Activated gamma-delta T cell treated with Interleukin-2 at 50 U/mL for 16 hours (primary cell): ENCODE results near the gene C2.

Experiments used
- DNase-seq: peaks from one replicate; pipeline ENCODE4 v3.0.0-alpha.2; 2020

Gene C2

GRCh38 chr6:31927242-31927862 lies at the start of gene C2:
Gene C2 (plus strand): TSS chr6:31927717. CDS start chr6:31927753, 36 bp downstream.
- DNase-seq, result no peak

- no peak for DNase-seq
These were observed 49.3 kb upstream of the C2 start for GRCh38 chr6:31878222-31878621.

GRCh38 chr6:31878726-31879125 lies 48.8 kb upstream of the C2 start, which contains the start of gene SLC44A4:
Gene SLC44A4 (minus strand): TSS chr6:31878997. CDS start chr6:31878980, 17 bp downstream.
- DNase-seq, result no peak

- no peak for DNase-seq
These were observed 48.4 kb upstream of the C2 start for GRCh38 chr6:31879143-31879542.

- DNase-seq, result no peak
These were observed 47.6 kb upstream of the C2 start for GRCh38 chr6:31879901-31880300.

- DNase-seq, result no peak
These were observed 46.9 kb upstream of the C2 start for GRCh38 chr6:31880616-31881015.

GRCh38 chr6:31881136-31881859 lies 46.2 kb upstream of the C2 start:
- DNase-seq, result no peak

- DNase-seq, result no peak
These were observed 45.2 kb upstream of the C2 start for GRCh38 chr6:31882344-31882743.

GRCh38 chr6:31883676-31884075 lies 43.8 kb upstream of the C2 start:
- no peak for DNase-seq

GRCh38 chr6:31884528-31885035 lies 42.9 kb upstream of the C2 start:
- no peak for DNase-seq

- no peak for DNase-seq
These were observed 41.0 kb upstream of the C2 start for GRCh38 chr6:31886541-31886991.

GRCh38 chr6:31887173-31888007 lies 40.1 kb upstream of the C2 start:
- DNase-seq, result no peak

- DNase-seq, result peak; percentile 53
These were observed 39.0 kb upstream of the C2 start for GRCh38 chr6:31888276-31889258.

GRCh38 chr6:31889331-31889972 lies 38.1 kb upstream of the C2 start:
- no peak for DNase-seq

- no peak for DNase-seq
These were observed 34.7 kb upstream of the C2 start for GRCh38 chr6:31892821-31893220.

GRCh38 chr6:31896493-31896855 lies 31.0 kb upstream of the C2 start:
- DNase-seq, result no peak

GRCh38 chr6:31896856-31897611 lies 30.5 kb upstream of the C2 start:
- no peak for DNase-seq

GRCh38 chr6:31897612-31898382 lies 29.7 kb upstream of the C2 start, which contains the start of gene EHMT2:
Gene EHMT2 (minus strand): TSS chr6:31897698. CDS start chr6:31897677, 21 bp downstream.
- DNase-seq, result peak; percentile 81

- DNase-seq, result no peak
These were observed 29.0 kb upstream of the C2 start for GRCh38 chr6:31898383-31899011.
